Epithelial cell of esophagus (primary cell): ENCODE measurements around the gene ACVR1B.
A peak's percentile ranks its signal among the peaks of the same experiment; 100 is the strongest.

Experiments
- DNase-seq: peaks from one replicate; pipeline ENCODE4 v3.0.0; 2010; ENCODE audit warnings: low read depth
- H3K4me3 ChIP-seq: 2 replicates; pipeline ENCODE4 v1.5.1; 2011; ENCODE audit warnings: mild to moderate bottlenecking, low read length, control low read depth
- CTCF ChIP-seq: IDR thresholded peaks from 2 replicates; pipeline ENCODE4 v1.5.1; 2011; ENCODE audit warnings: low read depth, mild to moderate bottlenecking, low read length, control low read depth, inconsistent platforms; ENCODE audit not compliant: insufficient read depth; ENCODE audit errors: missing control alignments

ACVR1B gene

GRCh38 chr12:51992246-51992645, 40.7 kb downstream of the ACVR1B start:
- no peak for DNase-seq
- no peak for TF ChIP-seq CTCF
- no peak overlapping the region for H3K4me3 ChIP-seq

- no peak for DNase-seq
- no peak overlapping the region for H3K4me3 ChIP-seq
- no peak for TF ChIP-seq CTCF
Observed at GRCh38 chr12:51994539-51994820, 43.0 kb downstream of the ACVR1B start.

- H3K4me3 ChIP-seq = no peak overlapping the region
- no peak for TF ChIP-seq CTCF
- DNase-seq = no peak
Observed at GRCh38 chr12:51994959-51995358, 43.5 kb downstream of the ACVR1B start.

GRCh38 chr12:51997136-51997535, 45.6 kb downstream of the ACVR1B start:
- H3K4me3 ChIP-seq = no peak overlapping the region
- no peak for DNase-seq
- TF ChIP-seq CTCF = no peak

- no peak for DNase-seq
- no peak overlapping the region for H3K4me3 ChIP-seq
- TF ChIP-seq CTCF = no peak
Observed at GRCh38 chr12:52003016-52003550, 51.6 kb downstream of the ACVR1B start.

- TF ChIP-seq CTCF = no peak
- no peak for DNase-seq
- no peak overlapping the region for H3K4me3 ChIP-seq
Observed at GRCh38 chr12:52003591-52003990, 52.1 kb downstream of the ACVR1B start.

GRCh38 chr12:52004042-52004648, 52.6 kb downstream of the ACVR1B start:
- no peak overlapping the region for H3K4me3 ChIP-seq
- peak; percentile 80 for TF ChIP-seq CTCF
- DNase-seq = peak; percentile 63
